Measurements from ENCODE around the gene PHLDA3.
"Not testable (repeated sequence)": the region's sequence is repeated elsewhere in the genome, so short reads cannot be mapped to it uniquely, and the experiment has no call there.

Gene PHLDA3

GRCh38 chr1:201503397-201504176 lies 34.6 kb upstream of the PHLDA3 start:
- peak; percentile 97 for DNase-seq (ENCODE audit: low read depth)

GRCh38 chr1:201502511-201502857 lies 33.5 kb upstream of the PHLDA3 start:
- DNase-seq (ENCODE audit: low read depth), result no peak

GRCh38 chr1:201501812-201502510 lies 33.0 kb upstream of the PHLDA3 start:
- DNase-seq (ENCODE audit: low read depth), result no peak

GRCh38 chr1:201501144-201501543 lies 32.2 kb upstream of the PHLDA3 start:
- peak; percentile 47 for DNase-seq (ENCODE audit: low read depth)

- no peak for DNase-seq (ENCODE audit: low read depth)
Measured at GRCh38 chr1:201500670-201501120, 31.7 kb upstream of the PHLDA3 start.

- DNase-seq (ENCODE audit: low read depth), result no peak
Measured at GRCh38 chr1:201499795-201500669, 31.0 kb upstream of the PHLDA3 start.

- no peak for DNase-seq (ENCODE audit: low read depth)
Measured at GRCh38 chr1:201499191-201499590, 30.2 kb upstream of the PHLDA3 start.

GRCh38 chr1:201498621-201499020 lies 29.6 kb upstream of the PHLDA3 start:
- no peak for DNase-seq (ENCODE audit: low read depth)

GRCh38 chr1:201497935-201498509 lies 29.0 kb upstream of the PHLDA3 start:
- DNase-seq (ENCODE audit: low read depth), result no peak

GRCh38 chr1:201496296-201496690 lies 27.3 kb upstream of the PHLDA3 start:
- no peak for DNase-seq (ENCODE audit: low read depth)

GRCh38 chr1:201495551-201496295 lies 26.7 kb upstream of the PHLDA3 start:
- DNase-seq (ENCODE audit: low read depth), result no peak

- no peak for DNase-seq (ENCODE audit: low read depth)
Measured at GRCh38 chr1:201493757-201494617, 25.0 kb upstream of the PHLDA3 start.

GRCh38 chr1:201493026-201493656 lies 24.2 kb upstream of the PHLDA3 start:
- DNase-seq (ENCODE audit: low read depth), result not testable (repeated sequence)

- no peak for DNase-seq (ENCODE audit: low read depth)
Measured at GRCh38 chr1:201491896-201492511, 23.0 kb upstream of the PHLDA3 start.

GRCh38 chr1:201490708-201491131 lies 21.7 kb upstream of the PHLDA3 start:
- DNase-seq (ENCODE audit: low read depth), result peak; percentile 72

- DNase-seq (ENCODE audit: low read depth), result peak; percentile 48
Measured at GRCh38 chr1:201489643-201490261, 20.8 kb upstream of the PHLDA3 start.

- peak; percentile 98 for DNase-seq (ENCODE audit: low read depth)
Measured at GRCh38 chr1:201488830-201489589, 20.0 kb upstream of the PHLDA3 start.

GRCh38 chr1:201487742-201488141 lies 18.8 kb upstream of the PHLDA3 start:
- DNase-seq (ENCODE audit: low read depth), result no peak

Data from ELR (cell line).